Right hindlimb (tissue), 1 donor: ENCODE results near the gene RPRM.
"Not testable (repeated sequence)": the region's sequence is repeated elsewhere in the genome, so short reads cannot be mapped to it uniquely, and the experiment has no call there.

ENCODE experiments used
- DNase-seq: peaks from one replicate; pipeline ENCODE4 v3.0.0-alpha.2; 2018

RPRM gene

GRCh38 chr2:153455403-153455802, 23.2 kb downstream of the RPRM start:
- DNase-seq: no peak

- DNase-seq: no peak
These were observed 27.0 kb downstream of the RPRM start for GRCh38 chr2:153451611-153452010.

- DNase-seq: no peak
These were observed 35.5 kb downstream of the RPRM start for GRCh38 chr2:153443106-153443505.

GRCh38 chr2:153442616-153443015, 35.9 kb downstream of the RPRM start:
- DNase-seq: not testable (repeated sequence)

- not testable (repeated sequence) for DNase-seq
These were observed 38.5 kb downstream of the RPRM start for GRCh38 chr2:153440090-153440489.

- DNase-seq: no peak
These were observed 45.2 kb downstream of the RPRM start for GRCh38 chr2:153433403-153433802.

- no peak for DNase-seq
These were observed 46.2 kb downstream of the RPRM start for GRCh38 chr2:153432381-153432780.

- DNase-seq: no peak
These were observed 47.4 kb downstream of the RPRM start for GRCh38 chr2:153431114-153431513.
